GM23338 (cell line): ENCODE measurements around the gene LMLN. TPM values are rescaled to one million over a fixed set of nuclear protein-coding genes. Genes with fewer than 3 reads are reported as not detected.

Experiments
- ZNF114 ChIP-seq: fragments of 250-450 bp; sonication (Bioruptor Pico); IDR thresholded peaks from 2 replicates; pipeline ENCODE4 v1.5.0; 2020; ENCODE audit warnings: mild to moderate bottlenecking, moderate library complexity
- polyA plus RNA-seq: library from polyadenylated mRNA; unstranded; fragments of >200 nt; fragmentation: Nextera tagmentation; extraction: Ambion mirVana; gene quantifications from 2 replicates; pipeline ENCODE4 v1.2.1, GENCODE V29; 2016
- small RNA-seq: library from RNA; depleted of rRNA; stranded (forward); fragments of <200 nt; gene quantifications from one replicate; pipeline ENCODE3, GENCODE V24; 2014; ENCODE audit warnings: low replicate concordance
- total RNA-seq: library from RNA; depleted of rRNA; stranded (reverse); fragments of >200 nt; shearing (Covaris generic); gene quantifications from 2 replicates; pipeline ENCODE4 v1.2.3, GENCODE V29; 2014; rRNA removed

LMLN gene
- total and polyA plus RNA-seq, 2 experiments from 2014 or later, result 2.3 to 4.3 TPM

DNA sequence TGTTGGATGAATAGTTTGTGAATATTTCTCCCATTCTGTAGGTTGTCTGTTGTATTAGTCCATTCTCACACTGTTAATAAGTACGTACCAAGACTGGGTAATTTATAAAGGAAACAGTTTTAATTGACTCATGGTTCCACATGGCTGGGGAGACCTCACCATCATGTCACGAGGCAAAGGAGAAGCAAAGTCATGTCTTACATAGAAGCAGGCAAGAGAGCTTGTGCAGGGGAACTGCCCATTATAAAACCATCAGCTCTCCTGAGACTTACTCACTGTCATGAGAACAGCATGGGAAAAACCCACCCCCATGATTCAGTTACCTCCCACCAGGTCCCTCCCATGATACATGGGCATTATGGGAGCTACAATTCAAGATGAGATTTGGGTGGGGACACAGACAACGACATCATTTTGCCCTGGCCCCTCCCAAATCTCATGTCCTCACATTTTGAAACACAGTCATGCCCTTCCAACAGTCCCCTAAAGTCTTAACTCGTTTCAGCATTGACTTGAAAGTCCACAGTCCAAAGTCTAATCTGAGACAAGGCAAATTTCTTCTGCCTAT is 133.2 kb downstream of the LMLN start (continued):
- TF ChIP-seq ZNF114 (CRISPR knock-in tag), result no peak

Small RNA genes within 50 kb of the gene (small RNA-seq; reads per million reads assigned to genes)
- gene RNU6-621P (not detected), gene RNU6-821P (not detected)

Other genes with a start within 250 kb of the LMLN start
- gene RUBCN, start 223.3 kb upstream of the LMLN start, total RNA-seq, result 23.8 and 33.2 TPM in 2 replicates
- 11.3 and 13.1 TPM in 2 replicates for gene RUBCN, start 223.3 kb upstream of the LMLN start, polyA plus RNA-seq
- 13.7 and 24.7 TPM in 2 replicates for gene FYTTD1, start 210.3 kb upstream of the LMLN start, total RNA-seq
- 14.0 and 14.8 TPM in 2 replicates for gene FYTTD1, start 210.3 kb upstream of the LMLN start, polyA plus RNA-seq
- 60.0 and 66.8 TPM in 2 replicates for gene LRCH3, start 169.0 kb upstream of the LMLN start, total RNA-seq
- gene LRCH3, start 169.0 kb upstream of the LMLN start, polyA plus RNA-seq, result 17.1 and 22.9 TPM in 2 replicates
- 844 and 1,070 TPM in 2 replicates for gene RPL35A, start 10.0 kb upstream of the LMLN start, total RNA-seq
- 2,038 and 2,096 TPM in 2 replicates for gene RPL35A, start 10.0 kb upstream of the LMLN start, polyA plus RNA-seq